HepG2 (cell line): ENCODE data around the gene GRK5. TPM values are rescaled to one million over a fixed set of nuclear protein-coding genes. Genes with fewer than 3 reads are reported as not detected.

Source experiments
- ATAC-seq: fragments of 200-7000 bp; cut with Tn5 transposase; 3 replicates; pipeline ENCODE4 v1.9.1; 2020; ENCODE audit warnings: mild to moderate bottlenecking, moderate library complexity
- BruUV-seq: library from RNA; stranded (reverse); fragments of 400-500 nt; replicated peaks from 2 replicates; lab custom pipeline; 2021; lab: Mats Ljungman, UMichigan
- CTCF ChIA-PET: fragments of 300-600 bp; formaldehyde crosslinking; extraction: SDS; loops from one replicate; lab custom pipeline; 2021; ENCODE audit warnings: low total read pairs, inconsistent platforms, low intra/inter-chr PET ratio; lab: Yijun Ruan, JAX
- POLR2A ChIA-PET: fragments of 350-600 bp; sonication (Branson Sonifier 250); formaldehyde crosslinking; loops from one replicate; lab custom pipeline; 2020; ENCODE audit warnings: antibody characterized with exemption, inconsistent platforms; lab: Yijun Ruan, JAX
- DNase-seq: peaks from one replicate; pipeline ENCODE4 v3.0.0-alpha.2; 2015; ENCODE audit warnings: low spot score
- FAIRE-seq: peaks from 3 replicates; lab custom pipeline; 2011; peaks lifted over from hg19 to GRCh38; lab: Jason Lieb, UNC
- H2AFZ ChIP-seq: one replicate; pipeline ENCODE4 v1.6.1; 2011; ENCODE audit warnings: low read length, inconsistent platforms
- H3K27ac ChIP-seq: fragments of 300-600 bp; 3 replicates; pipeline ENCODE4 v1.8.0; 2011; ENCODE audit warnings: mixed run types, mild to moderate bottlenecking, mixed read lengths, low read length, inconsistent platforms; ENCODE audit not compliant: insufficient read depth; ENCODE audit errors: extremely low read length
- H3K27me3 ChIP-seq, 2 experiments: fragments of 200-600 bp in 1 of 2; 2 replicates in 1 of 2; 3 replicates in 1 of 2; pipeline versions ENCODE4 v1.6.0 to v1.8.0; 2011; ENCODE audit warnings: low read length in 2 of 2, mild to moderate bottlenecking in 2 of 2, moderate library complexity in 2 of 2, inconsistent platforms in 1 of 2; ENCODE audit not compliant: insufficient read depth in 2 of 2, control insufficient read depth in 1 of 2
- H3K36me3 ChIP-seq, 2 experiments: fragments of 200-600 bp in 1 of 2; replicated peaks in 1 of 2; 2 replicates in 1 of 2; 3 replicates in 1 of 2; pipeline versions ENCODE4 v1.5.1 to v1.8.0; 2011; ENCODE audit warnings: low read length in 2 of 2, inconsistent platforms in 1 of 2; ENCODE audit not compliant: insufficient read depth in 2 of 2, control insufficient read depth in 1 of 2
- H3K4me1 ChIP-seq: 2 replicates; pipeline ENCODE4 v1.5.1; 2012; ENCODE audit warnings: low read length, inconsistent platforms; ENCODE audit not compliant: insufficient read depth
- H3K4me2 ChIP-seq: 2 replicates; pipeline ENCODE4 v1.6.0; 2011; ENCODE audit warnings: low read depth, low read length, inconsistent platforms
- H3K4me3 ChIP-seq, 3 experiments: fragments of 200-600 bp in 1 of 3; sonication (generic), shearing (Covaris generic) in 1 of 3; replicated peaks in 1 of 3; 2 replicates each; pipeline ENCODE4 v1.5.1; 2011 to 2016; ENCODE audit warnings: low read length in 3 of 3, inconsistent platforms in 2 of 3, low read depth in 2 of 3, mild to moderate bottlenecking in 2 of 3, control low read depth in 1 of 3, mixed read lengths in 1 of 3; ENCODE audit not compliant: insufficient read depth in 1 of 3
- H3K79me2 ChIP-seq: one replicate; pipeline ENCODE4 v1.6.1; 2011; ENCODE audit warnings: low read length, inconsistent platforms; ENCODE audit not compliant: insufficient read depth
- H3K9ac ChIP-seq: 2 replicates; pipeline ENCODE4 v1.6.0; 2011; ENCODE audit warnings: mild to moderate bottlenecking, low read depth, low read length, inconsistent platforms; ENCODE audit not compliant: insufficient read depth
- H3K9me3 ChIP-seq: 2 replicates; pipeline ENCODE4 v1.5.1; 2012; ENCODE audit warnings: mild to moderate bottlenecking, low read length
- H4K20me1 ChIP-seq: 2 replicates; pipeline ENCODE4 v1.6.0; 2011; ENCODE audit warnings: inconsistent platforms, mild to moderate bottlenecking, low read length, moderate library complexity; ENCODE audit not compliant: insufficient read depth
- CBFB ChIP-seq: sonication (generic); formaldehyde crosslinking; IDR thresholded peaks from 2 replicates; pipeline ENCODE4 v1.4.0; 2020; ENCODE audit warnings: missing genetic modification reagents
- HNRNPH1 ChIP-seq: fragments of 200-400 bp; formaldehyde crosslinking; optimal IDR thresholded peaks from 2 replicates; pipeline ENCODE3; 2017; ENCODE audit warnings: mild to moderate bottlenecking, low read depth, low read length
- KDM3A ChIP-seq: IDR thresholded peaks from 2 replicates; pipeline ENCODE4 v1.6.1; 2018; ENCODE audit warnings: low read depth, missing compliant biosample characterization
- MXD1 ChIP-seq: sonication (generic); formaldehyde crosslinking; IDR thresholded peaks from 2 replicates; pipeline ENCODE4 v1.4.0; 2020; ENCODE audit warnings: mild to moderate bottlenecking, missing genetic modification reagents
- MXD4 ChIP-seq: IDR thresholded peaks from 2 replicates; pipeline ENCODE4 v1.6.1; 2016; ENCODE audit warnings: mild to moderate bottlenecking, missing biosample characterization, missing genetic modification reagents
- POGZ ChIP-seq: sonication (generic); formaldehyde crosslinking; IDR thresholded peaks from 2 replicates; pipeline ENCODE4 v1.4.0; 2020; ENCODE audit warnings: mild to moderate bottlenecking, missing genetic modification reagents
- POLR2A ChIP-seq, 2 experiments: IDR thresholded peaks; 2 replicates each; pipeline ENCODE4 v1.6.1; 2011; ENCODE audit warnings: low read depth in 2 of 2, low read length in 2 of 2, mild to moderate bottlenecking in 1 of 2, moderate library complexity in 1 of 2; ENCODE audit not compliant: insufficient read depth in 1 of 2
- SPEN ChIP-seq: sonication (generic); formaldehyde crosslinking; IDR thresholded peaks from 2 replicates; pipeline ENCODE4 v1.5.1; 2020; ENCODE audit warnings: low read depth, mild to moderate bottlenecking, missing genetic modification reagents
- ZNF354B ChIP-seq: sonication (generic); formaldehyde crosslinking; IDR thresholded peaks from 2 replicates; pipeline ENCODE4 v1.8.0; 2022; ENCODE audit warnings: mild to moderate bottlenecking, missing genetic modification reagents
- ZNF432 ChIP-seq: sonication (generic); formaldehyde crosslinking; IDR thresholded peaks from 2 replicates; pipeline ENCODE4 v1.5.0; 2020; ENCODE audit warnings: missing genetic modification reagents, mild to moderate bottlenecking, borderline replicate concordance
- ZNF484 ChIP-seq: sonication (generic); formaldehyde crosslinking; IDR thresholded peaks from 2 replicates; pipeline ENCODE4 v1.5.1; 2020; ENCODE audit warnings: mild to moderate bottlenecking, low read depth, missing genetic modification reagents, borderline replicate concordance
- ZNF530 ChIP-seq: sonication (generic); formaldehyde crosslinking; IDR thresholded peaks from 2 replicates; pipeline ENCODE4 v1.5.0; 2020; ENCODE audit warnings: low read depth, mild to moderate bottlenecking, missing genetic modification reagents
- WGBS: methylation state at CpG from one replicate; pipeline ENCODE4 v1.1.6; 2017; ENCODE audit warnings: low lambda C conversion rate; 5-methylcytosine and 5-hydroxymethylcytosine counted together
- in situ Hi-C: cut with HindIII; loops from 2 replicates; pipeline ENCODE4 v1.10.0; 2017; ENCODE audit warnings: low pct_unique_long_range_greater_than_20kb; ENCODE audit not compliant: extremely low pct_ligation_motif_present
- intact Hi-C: fragments of 100-400 bp; cut with micrococcal nuclease; formaldehyde crosslinking; loops from one replicate; pipeline ENCODE4 v1.10.0; 2022; ENCODE audit not compliant: unreplicated experiment
- polyA plus RNA-seq, 8 experiments: library from polyadenylated mRNA; depleted of rRNA in 3 of 8; stranded (reverse) in 7 of 8; unstranded in 1 of 8; fragments of >200 nt; fragmentation: Illumina TruSeq in 4 of 8; extraction: Trizol in 4 of 8; gene quantifications; 2 replicates each; pipeline versions ENCODE4 v1.2.1 to v1.2.3, GENCODE V29; 2011 to 2016; ENCODE audit warnings: low read depth in 4 of 8, missing spikeins in 1 of 8, mixed read lengths in 1 of 8; ENCODE audit not compliant: insufficient read depth in 1 of 8
- total RNA-seq, 5 experiments: library from RNA; depleted of rRNA; stranded (reverse); fragments of >200 nt; fragmentation: Illumina TruSeq; extraction: Trizol; gene quantifications; 2 replicates each; pipeline ENCODE4 v1.2.3, GENCODE V29; 2016; ENCODE audit warnings: low read depth in 1 of 5
- TF ChIP-seq, protein P1 (sequence below): sonication (generic); formaldehyde crosslinking; IDR thresholded peaks from 2 replicates; pipeline ENCODE4 v1.4.0; 2020; ENCODE audit warnings: low read depth, mild to moderate bottlenecking, missing genetic modification reagents
- TF ChIP-seq, protein P2 (sequence below): sonication (generic); formaldehyde crosslinking; IDR thresholded peaks from 2 replicates; pipeline ENCODE4 v1.5.0; 2020; ENCODE audit warnings: mild to moderate bottlenecking, missing genetic modification reagents
- TF ChIP-seq, protein P3 (sequence below): sonication (generic); formaldehyde crosslinking; IDR thresholded peaks from 2 replicates; pipeline ENCODE4 v1.4.0; 2020; ENCODE audit warnings: missing genetic modification reagents

Gene GRK5
- total and polyA plus RNA-seq, 2 of the 13 experiments (the other 11 are each of a cell fraction or from before 2014, with no cell fraction given), result 10.4 to 12.6 TPM

DNA sequence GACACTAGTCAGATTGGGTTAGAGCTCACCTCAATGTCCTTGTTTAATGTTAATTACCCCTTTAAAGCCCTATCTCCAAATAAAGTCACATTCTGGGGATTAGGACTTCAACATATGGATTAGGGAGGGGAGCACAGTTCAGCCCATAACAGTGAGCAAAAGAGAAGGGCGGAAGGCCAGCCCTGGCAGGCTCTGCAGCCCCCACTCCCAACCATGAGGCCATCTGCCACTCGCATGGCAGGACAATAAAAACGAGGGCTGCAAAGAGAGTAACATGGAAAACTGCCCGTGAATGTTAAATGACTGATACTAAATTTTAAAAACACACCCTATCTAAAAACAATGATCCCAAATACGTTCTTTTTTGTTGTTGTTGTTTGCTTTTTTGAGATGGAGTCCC, 296.4 kb downstream of the GRK5 start (continued):
- no peak for TF ChIP-seq KDM3A
- TF ChIP-seq ZNF530 (CRISPR knock-in tag), result no peak
- no peak for TF ChIP-seq ZNF432 (CRISPR knock-in tag)
- TF ChIP-seq, all 625 proteins: peak for 0

DNA sequence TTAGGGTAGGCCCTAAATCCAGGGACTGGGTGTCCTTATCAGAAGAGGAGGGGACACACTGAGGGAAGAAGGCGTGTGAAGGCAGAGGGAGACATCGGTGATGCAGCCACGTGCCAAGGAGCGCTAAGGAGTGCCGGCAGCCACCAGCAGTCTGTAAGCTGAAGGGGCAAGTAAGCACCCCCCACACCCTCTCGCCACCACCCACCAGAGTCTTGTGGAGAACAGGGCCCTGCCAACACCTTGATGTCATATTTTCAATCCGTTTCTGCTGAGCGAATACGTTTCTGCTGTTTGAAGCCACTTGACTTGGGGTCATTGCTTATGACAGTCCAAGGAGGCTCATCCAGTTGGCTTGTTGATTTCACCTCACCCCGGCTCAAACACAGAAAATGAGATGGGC, 297.3 kb downstream of the GRK5 start:
- Histone ChIP-seq H3K4me1 (peaks cover 29% of the 10 kb centered on the region), H3K4me2 (no peak overlapping the region), H3K27me3 (no peaks in the 10 kb centered on the region; a peak in 1 of 5 replicates), H2AFZ (no peak overlapping the region), H3K79me2 (no peaks in the 10 kb centered on the region), H3K4me3 (no peak overlapping the region), H3K27ac (no peak overlapping the region), H3K9me3 (no peaks in the 10 kb centered on the region), H3K36me3 (no peaks in the 10 kb centered on the region), H3K9ac (no peak overlapping the region), H4K20me1 (no peaks in the 10 kb centered on the region)
- 87% methylated on average over 10 of the region's 10 CpGs for WGBS
- no TSS peak for BruUV-seq
- intact Hi-C loops (no loop called here), in situ Hi-C loops (loop anchor here (5.0 kb wide), 1 partner anchor 38 kb away; the partner anchor contains the start of gene RGS10)
- FAIRE-seq (no peak), DNase-seq (no peak), ATAC-seq (no peak)
- POLR2A ChIA-PET, result no interaction called here
- CTCF ChIA-PET, result no interaction called here
- no peak for TF ChIP-seq MXD4
- TF ChIP-seq ZNF484 (CRISPR knock-in tag), result no peak
- no peak for TF ChIP-seq MXD1 (CRISPR knock-in tag)
- TF ChIP-seq, protein P1, sequence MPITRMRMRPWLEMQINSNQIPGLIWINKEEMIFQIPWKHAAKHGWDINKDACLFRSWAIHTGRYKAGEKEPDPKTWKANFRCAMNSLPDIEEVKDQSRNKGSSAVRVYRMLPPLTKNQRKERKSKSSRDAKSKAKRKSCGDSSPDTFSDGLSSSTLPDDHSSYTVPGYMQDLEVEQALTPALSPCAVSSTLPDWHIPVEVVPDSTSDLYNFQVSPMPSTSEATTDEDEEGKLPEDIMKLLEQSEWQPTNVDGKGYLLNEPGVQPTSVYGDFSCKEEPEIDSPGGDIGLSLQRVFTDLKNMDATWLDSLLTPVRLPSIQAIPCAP (CRISPR knock-in tag), result no peak
- TF ChIP-seq SPEN, result no peak
- TF ChIP-seq POGZ, result no peak
- TF ChIP-seq, protein P2, sequence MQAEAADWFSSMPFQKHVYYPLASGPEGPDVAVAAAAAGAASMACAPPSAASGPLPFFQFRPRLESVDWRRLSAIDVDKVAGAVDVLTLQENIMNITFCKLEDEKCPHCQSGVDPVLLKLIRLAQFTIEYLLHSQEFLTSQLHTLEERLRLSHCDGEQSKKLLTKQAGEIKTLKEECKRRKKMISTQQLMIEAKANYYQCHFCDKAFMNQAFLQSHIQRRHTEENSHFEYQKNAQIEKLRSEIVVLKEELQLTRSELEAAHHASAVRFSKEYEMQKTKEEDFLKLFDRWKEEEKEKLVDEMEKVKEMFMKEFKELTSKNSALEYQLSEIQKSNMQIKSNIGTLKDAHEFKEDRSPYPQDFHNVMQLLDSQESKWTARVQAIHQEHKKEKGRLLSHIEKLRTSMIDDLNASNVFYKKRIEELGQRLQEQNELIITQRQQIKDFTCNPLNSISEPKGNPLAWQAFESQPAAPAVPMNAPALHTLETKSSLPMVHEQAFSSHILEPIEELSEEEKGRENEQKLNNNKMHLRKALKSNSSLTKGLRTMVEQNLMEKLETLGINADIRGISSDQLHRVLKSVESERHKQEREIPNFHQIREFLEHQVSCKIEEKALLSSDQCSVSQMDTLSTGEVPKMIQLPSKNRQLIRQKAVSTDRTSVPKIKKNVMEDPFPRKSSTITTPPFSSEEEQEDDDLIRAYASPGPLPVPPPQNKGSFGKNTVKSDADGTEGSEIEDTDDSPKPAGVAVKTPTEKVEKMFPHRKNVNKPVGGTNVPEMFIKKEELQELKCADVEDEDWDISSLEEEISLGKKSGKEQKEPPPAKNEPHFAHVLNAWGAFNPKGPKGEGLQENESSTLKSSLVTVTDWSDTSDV (CRISPR knock-in tag), result no peak
- no peak for TF ChIP-seq HNRNPH1
- TF ChIP-seq ZNF354B (CRISPR knock-in tag), result no peak
- no peak for TF ChIP-seq CBFB
- TF ChIP-seq, protein P3, sequence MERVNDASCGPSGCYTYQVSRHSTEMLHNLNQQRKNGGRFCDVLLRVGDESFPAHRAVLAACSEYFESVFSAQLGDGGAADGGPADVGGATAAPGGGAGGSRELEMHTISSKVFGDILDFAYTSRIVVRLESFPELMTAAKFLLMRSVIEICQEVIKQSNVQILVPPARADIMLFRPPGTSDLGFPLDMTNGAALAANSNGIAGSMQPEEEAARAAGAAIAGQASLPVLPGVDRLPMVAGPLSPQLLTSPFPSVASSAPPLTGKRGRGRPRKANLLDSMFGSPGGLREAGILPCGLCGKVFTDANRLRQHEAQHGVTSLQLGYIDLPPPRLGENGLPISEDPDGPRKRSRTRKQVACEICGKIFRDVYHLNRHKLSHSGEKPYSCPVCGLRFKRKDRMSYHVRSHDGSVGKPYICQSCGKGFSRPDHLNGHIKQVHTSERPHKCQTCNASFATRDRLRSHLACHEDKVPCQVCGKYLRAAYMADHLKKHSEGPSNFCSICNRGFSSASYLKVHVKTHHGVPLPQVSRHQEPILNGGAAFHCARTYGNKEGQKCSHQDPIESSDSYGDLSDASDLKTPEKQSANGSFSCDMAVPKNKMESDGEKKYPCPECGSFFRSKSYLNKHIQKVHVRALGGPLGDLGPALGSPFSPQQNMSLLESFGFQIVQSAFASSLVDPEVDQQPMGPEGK (CRISPR knock-in tag), result no peak
- TF ChIP-seq POLR2A (IDR thresholded peaks at IDR 0.05; ENCODE audit: insufficient read depth in 1 of 2, low read depth in 2 of 2, low read length in 2 of 2), result no peak
